Measurements from ENCODE around the gene TXNRD2.

DNA sequence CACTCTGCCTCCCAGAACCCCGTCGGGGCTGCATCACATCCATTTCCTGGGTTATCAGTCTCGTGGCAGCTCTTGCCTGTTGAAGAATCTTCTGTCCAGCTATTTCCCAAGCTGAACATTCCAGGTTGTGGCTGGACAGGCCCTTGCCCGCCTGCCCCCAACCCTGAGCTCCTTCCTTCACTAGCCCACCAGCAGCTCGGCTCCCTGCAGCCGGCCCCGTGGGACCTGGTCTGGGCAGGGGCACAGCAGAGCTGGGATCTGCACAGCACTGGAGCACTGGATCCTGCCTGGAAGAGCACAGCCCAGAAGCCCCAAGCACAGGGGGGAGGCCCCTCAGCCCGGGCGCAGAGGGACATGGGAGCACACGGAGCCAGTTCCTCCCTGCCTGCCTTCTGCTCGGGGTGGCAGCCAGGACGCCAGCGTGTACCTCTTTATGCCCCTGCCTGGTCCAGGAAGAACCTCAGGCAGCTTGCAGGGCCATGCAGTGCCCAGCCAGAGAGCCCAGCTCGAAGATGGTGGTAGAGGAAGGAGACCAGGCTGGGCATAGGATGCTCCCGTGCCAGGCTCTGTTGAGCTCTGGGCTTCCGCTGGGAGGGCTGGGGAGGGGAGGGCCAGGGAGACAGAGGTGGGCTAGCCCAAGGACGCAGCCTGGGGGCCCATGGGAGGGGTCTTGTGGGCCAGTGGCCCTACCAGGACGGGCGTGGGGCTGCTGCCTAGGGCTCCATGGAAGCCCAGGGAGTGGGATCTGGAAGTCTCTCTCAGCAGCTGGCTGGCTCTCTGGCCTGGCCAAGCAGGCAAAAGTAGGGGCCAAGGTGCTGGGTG, 70.4 kb downstream of the TXNRD2 start:
- TF ChIP-seq CTCF (conservative IDR thresholded peaks at IDR 0.05) (no peak), ZFX (IDR thresholded peaks at IDR 0.05) (no peak)

Data from C4-2B (cell line).